HepG2 (cell line): ENCODE data around the gene RHBDD3. TPM values are rescaled to one million over a fixed set of nuclear protein-coding genes. Genes with fewer than 3 reads are reported as not detected.

ENCODE experiments used
- BRF2 ChIP-seq: sonication (generic); formaldehyde crosslinking; IDR thresholded peaks from 2 replicates; pipeline ENCODE4 v1.8.1; 2022; ENCODE audit warnings: mild to moderate bottlenecking, missing genetic modification reagents
- CBX1 ChIP-seq: IDR thresholded peaks from one replicate; pipeline ENCODE4 v1.6.1; 2016; ENCODE audit warnings: antibody characterized with exemption, low read depth
- GATA4 ChIP-seq: sonication (generic); IDR thresholded peaks from 2 replicates; pipeline ENCODE4 v1.6.1; 2016; ENCODE audit warnings: antibody characterized with exemption, low read depth, borderline replicate concordance
- KLF12 ChIP-seq: sonication (generic); formaldehyde crosslinking; IDR thresholded peaks from 2 replicates; pipeline ENCODE4 v1.4.0; 2020; ENCODE audit warnings: missing genetic modification reagents, borderline replicate concordance
- MAFK ChIP-seq, 2 experiments: IDR thresholded peaks in 1 of 2; conservative IDR thresholded peaks in 1 of 2; 2 replicates each; pipeline ENCODE4 v1.6.1; 2011; ENCODE audit warnings: improper control_type of control experiment in 2 of 2, low read length in 2 of 2
- MED1 ChIP-seq: sonication (generic); formaldehyde crosslinking; IDR thresholded peaks from 2 replicates; pipeline ENCODE4 v1.4.0; 2020; ENCODE audit warnings: missing genetic modification reagents
- NFATC3 ChIP-seq: sonication (generic); formaldehyde crosslinking; IDR thresholded peaks from 2 replicates; pipeline ENCODE4 v1.5.1; 2020; ENCODE audit warnings: mild to moderate bottlenecking, missing genetic modification reagents
- POLR2A ChIP-seq, 2 experiments: IDR thresholded peaks; 2 replicates each; pipeline ENCODE4 v1.6.1; 2011; ENCODE audit warnings: low read depth in 2 of 2, low read length in 2 of 2, mild to moderate bottlenecking in 1 of 2, moderate library complexity in 1 of 2; ENCODE audit not compliant: insufficient read depth in 1 of 2
- PRPF4 ChIP-seq: fragments of 200-400 bp; formaldehyde crosslinking; IDR thresholded peaks from 2 replicates; pipeline ENCODE4 v1.6.1; 2016; ENCODE audit warnings: low read length, low read depth; ENCODE audit not compliant: poor library complexity, severe bottlenecking
- SP1 ChIP-seq, 2 experiments: fragments of 450-650 bp in 1 of 2; sonication (generic) in 1 of 2; formaldehyde crosslinking in 1 of 2; IDR thresholded peaks; 2 replicates each; pipeline versions ENCODE4 v1.4.0 to v1.6.1; 2016 to 2020; ENCODE audit warnings: missing genetic modification reagents in 1 of 2
- STAG1 ChIP-seq: sonication (generic); formaldehyde crosslinking; IDR thresholded peaks from 2 replicates; pipeline ENCODE4 v1.4.0; 2020; ENCODE audit warnings: missing genetic modification reagents
- ZNF512 ChIP-seq: sonication (generic); formaldehyde crosslinking; IDR thresholded peaks from 2 replicates; pipeline ENCODE4 v1.4.0; 2020; ENCODE audit warnings: mild to moderate bottlenecking, missing genetic modification reagents
- ZNF557 ChIP-seq: sonication (generic); formaldehyde crosslinking; IDR thresholded peaks from 2 replicates; pipeline ENCODE4 v1.4.0; 2020; ENCODE audit warnings: missing genetic modification reagents
- polyA plus RNA-seq, 8 experiments: library from polyadenylated mRNA; depleted of rRNA in 3 of 8; stranded (reverse) in 7 of 8; unstranded in 1 of 8; fragments of >200 nt; fragmentation: Illumina TruSeq in 4 of 8; extraction: Trizol in 4 of 8; gene quantifications; 2 replicates each; pipeline versions ENCODE4 v1.2.1 to v1.2.3, GENCODE V29; 2011 to 2016; ENCODE audit warnings: low read depth in 4 of 8, missing spikeins in 1 of 8, mixed read lengths in 1 of 8; ENCODE audit not compliant: insufficient read depth in 1 of 8
- total RNA-seq, 5 experiments: library from RNA; depleted of rRNA; stranded (reverse); fragments of >200 nt; fragmentation: Illumina TruSeq; extraction: Trizol; gene quantifications; 2 replicates each; pipeline ENCODE4 v1.2.3, GENCODE V29; 2016; ENCODE audit warnings: low read depth in 1 of 5
- TF ChIP-seq, protein P1 (sequence below): IDR thresholded peaks from 2 replicates; pipeline ENCODE4 v1.6.1; 2018; ENCODE audit warnings: missing genetic modification reagents
- TF ChIP-seq, protein P2 (sequence below): sonication (generic); formaldehyde crosslinking; IDR thresholded peaks from 2 replicates; pipeline ENCODE4 v1.5.0; 2020; ENCODE audit warnings: mild to moderate bottlenecking, missing genetic modification reagents
- TF ChIP-seq, protein P3 (sequence below): sonication (generic); formaldehyde crosslinking; IDR thresholded peaks from 2 replicates; pipeline ENCODE4 v1.4.0; 2020; ENCODE audit warnings: mild to moderate bottlenecking, missing genetic modification reagents
- TF ChIP-seq, protein P4 (sequence below): sonication (generic); formaldehyde crosslinking; IDR thresholded peaks from 2 replicates; pipeline ENCODE4 v1.4.0; 2020; ENCODE audit warnings: missing genetic modification reagents, borderline replicate concordance

Gene RHBDD3
- total and polyA plus RNA-seq, 2 of the 13 experiments (the other 11 are each of a cell fraction or from before 2014, with no cell fraction given) = 12.1 to 26.7 TPM

- TF ChIP-seq, protein P1, sequence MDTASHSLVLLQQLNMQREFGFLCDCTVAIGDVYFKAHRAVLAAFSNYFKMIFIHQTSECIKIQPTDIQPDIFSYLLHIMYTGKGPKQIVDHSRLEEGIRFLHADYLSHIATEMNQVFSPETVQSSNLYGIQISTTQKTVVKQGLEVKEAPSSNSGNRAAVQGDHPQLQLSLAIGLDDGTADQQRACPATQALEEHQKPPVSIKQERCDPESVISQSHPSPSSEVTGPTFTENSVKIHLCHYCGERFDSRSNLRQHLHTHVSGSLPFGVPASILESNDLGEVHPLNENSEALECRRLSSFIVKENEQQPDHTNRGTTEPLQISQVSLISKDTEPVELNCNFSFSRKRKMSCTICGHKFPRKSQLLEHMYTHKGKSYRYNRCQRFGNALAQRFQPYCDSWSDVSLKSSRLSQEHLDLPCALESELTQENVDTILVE = no peak
- TF ChIP-seq, protein P2, sequence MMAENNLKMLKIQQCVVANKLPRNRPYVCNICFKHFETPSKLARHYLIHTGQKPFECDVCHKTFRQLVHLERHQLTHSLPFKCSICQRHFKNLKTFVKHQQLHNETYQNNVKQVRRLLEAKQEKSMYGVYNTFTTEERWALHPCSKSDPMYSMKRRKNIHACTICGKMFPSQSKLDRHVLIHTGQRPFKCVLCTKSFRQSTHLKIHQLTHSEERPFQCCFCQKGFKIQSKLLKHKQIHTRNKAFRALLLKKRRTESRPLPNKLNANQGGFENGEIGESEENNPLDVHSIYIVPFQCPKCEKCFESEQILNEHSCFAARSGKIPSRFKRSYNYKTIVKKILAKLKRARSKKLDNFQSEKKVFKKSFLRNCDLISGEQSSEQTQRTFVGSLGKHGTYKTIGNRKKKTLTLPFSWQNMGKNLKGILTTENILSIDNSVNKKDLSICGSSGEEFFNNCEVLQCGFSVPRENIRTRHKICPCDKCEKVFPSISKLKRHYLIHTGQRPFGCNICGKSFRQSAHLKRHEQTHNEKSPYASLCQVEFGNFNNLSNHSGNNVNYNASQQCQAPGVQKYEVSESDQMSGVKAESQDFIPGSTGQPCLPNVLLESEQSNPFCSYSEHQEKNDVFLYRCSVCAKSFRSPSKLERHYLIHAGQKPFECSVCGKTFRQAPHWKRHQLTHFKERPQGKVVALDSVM (CRISPR knock-in tag) = peak; percentile 84
- TF ChIP-seq SP1 (IDR thresholded peaks at IDR 0.05) (no peak), SP1 (CRISPR knock-in tag; IDR thresholded peaks at IDR 0.05) (peak; percentile 56), NFATC3 (CRISPR knock-in tag) (0 out of 2 replicates have a peak, but pooled peaks have one; percentile 25), GATA4 (no peak), STAG1 (CRISPR knock-in tag) (peak; percentile 65), ZNF557 (CRISPR knock-in tag) (no peak), MED1 (CRISPR knock-in tag) (0 out of 2 replicates have a peak, but pooled peaks have one; percentile 27), KLF12 (CRISPR knock-in tag) (peak; percentile 60; the same call in 1 of the 2 replicates), CBX1 (no peak), MAFK (conservative IDR thresholded peaks at IDR 0.05 in 1 of 2, IDR thresholded peaks at IDR 0.05 in 1 of 2; ENCODE audit: low read length in 2 of 2) (no peak), BRF2 (no peak), POLR2A (IDR thresholded peaks at IDR 0.05; ENCODE audit: insufficient read depth in 1 of 2, low read depth in 2 of 2, low read length in 2 of 2) (no peak), ZNF512 (CRISPR knock-in tag) (no peak), PRPF4 (no peak)
- TF ChIP-seq, protein P3, sequence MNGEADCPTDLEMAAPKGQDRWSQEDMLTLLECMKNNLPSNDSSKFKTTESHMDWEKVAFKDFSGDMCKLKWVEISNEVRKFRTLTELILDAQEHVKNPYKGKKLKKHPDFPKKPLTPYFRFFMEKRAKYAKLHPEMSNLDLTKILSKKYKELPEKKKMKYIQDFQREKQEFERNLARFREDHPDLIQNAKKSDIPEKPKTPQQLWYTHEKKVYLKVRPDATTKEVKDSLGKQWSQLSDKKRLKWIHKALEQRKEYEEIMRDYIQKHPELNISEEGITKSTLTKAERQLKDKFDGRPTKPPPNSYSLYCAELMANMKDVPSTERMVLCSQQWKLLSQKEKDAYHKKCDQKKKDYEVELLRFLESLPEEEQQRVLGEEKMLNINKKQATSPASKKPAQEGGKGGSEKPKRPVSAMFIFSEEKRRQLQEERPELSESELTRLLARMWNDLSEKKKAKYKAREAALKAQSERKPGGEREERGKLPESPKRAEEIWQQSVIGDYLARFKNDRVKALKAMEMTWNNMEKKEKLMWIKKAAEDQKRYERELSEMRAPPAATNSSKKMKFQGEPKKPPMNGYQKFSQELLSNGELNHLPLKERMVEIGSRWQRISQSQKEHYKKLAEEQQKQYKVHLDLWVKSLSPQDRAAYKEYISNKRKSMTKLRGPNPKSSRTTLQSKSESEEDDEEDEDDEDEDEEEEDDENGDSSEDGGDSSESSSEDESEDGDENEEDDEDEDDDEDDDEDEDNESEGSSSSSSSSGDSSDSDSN (CRISPR knock-in tag) = peak; percentile 68
- TF ChIP-seq, protein P4, sequence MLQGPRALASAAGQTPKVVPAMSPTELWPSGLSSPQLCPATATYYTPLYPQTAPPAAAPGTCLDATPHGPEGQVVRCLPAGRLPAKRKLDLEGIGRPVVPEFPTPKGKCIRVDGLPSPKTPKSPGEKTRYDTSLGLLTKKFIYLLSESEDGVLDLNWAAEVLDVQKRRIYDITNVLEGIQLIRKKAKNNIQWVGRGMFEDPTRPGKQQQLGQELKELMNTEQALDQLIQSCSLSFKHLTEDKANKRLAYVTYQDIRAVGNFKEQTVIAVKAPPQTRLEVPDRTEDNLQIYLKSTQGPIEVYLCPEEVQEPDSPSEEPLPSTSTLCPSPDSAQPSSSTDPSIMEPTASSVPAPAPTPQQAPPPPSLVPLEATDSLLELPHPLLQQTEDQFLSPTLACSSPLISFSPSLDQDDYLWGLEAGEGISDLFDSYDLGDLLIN = no peak
These were observed 38.5 kb upstream of the RHBDD3 start, which contains the start of gene GAS2L1 (continued) for GRCh38 chr22:29306175-29306834.
